Lower leg skin (tissue), 3 donors: ENCODE measurements around the gene GALNT4.

Source experiments
- POLR2A ChIP-seq, 2 donors: fragments of 450-650 bp; IDR thresholded peaks; one replicate each; pipeline ENCODE4 v1.6.1; 2016 to 2017; ENCODE audit warnings: antibody characterized with exemption in 2 of 2, mild to moderate bottlenecking in 1 of 2, moderate library complexity in 1 of 2
- TF ChIP-seq, protein P1 (sequence below), 3 donors: fragments of 450-650 bp; IDR thresholded peaks; one replicate each; pipeline ENCODE4 v1.5.1; 2016; ENCODE audit warnings: antibody characterized with exemption in 3 of 3, mild to moderate bottlenecking in 3 of 3, moderate library complexity in 2 of 3

DNA sequence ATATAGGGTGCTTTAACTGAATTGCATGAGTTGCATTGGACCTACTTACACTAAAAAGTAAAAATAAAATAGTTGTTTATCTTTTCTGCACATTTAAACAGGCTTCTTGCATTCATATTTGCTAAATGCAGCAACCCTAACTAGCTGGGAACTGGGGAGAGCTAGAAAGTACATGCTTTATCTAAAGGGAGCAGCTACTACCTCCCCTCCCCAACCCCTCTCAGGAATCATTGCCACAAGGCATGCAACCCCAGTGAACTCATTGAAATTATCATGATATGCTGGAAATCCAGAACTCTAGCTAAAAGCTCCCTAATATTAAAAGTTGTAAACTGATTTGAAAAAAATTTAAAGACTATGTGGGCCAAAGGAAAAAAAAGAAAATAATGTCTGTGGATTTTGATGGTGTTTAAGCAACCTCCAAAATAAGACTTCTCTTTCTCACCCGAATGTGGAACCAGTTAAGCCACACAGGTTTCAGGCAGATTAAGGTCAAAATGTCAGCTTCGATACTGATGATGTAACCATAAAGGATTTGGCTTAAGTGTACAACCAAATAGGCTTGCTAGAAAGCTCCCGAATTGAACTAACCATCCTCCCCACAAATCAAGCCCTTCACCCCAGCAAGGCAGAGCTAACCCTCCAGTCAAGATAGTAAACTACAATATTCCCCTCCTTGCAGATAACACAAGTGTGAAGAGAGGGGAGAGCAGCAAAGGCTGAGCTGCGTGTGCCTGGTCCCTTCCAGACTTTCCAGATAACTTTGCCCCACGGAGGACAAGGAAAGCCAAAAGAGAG, 15.0 kb upstream of the GALNT4 start:
- TF ChIP-seq, protein P1, sequence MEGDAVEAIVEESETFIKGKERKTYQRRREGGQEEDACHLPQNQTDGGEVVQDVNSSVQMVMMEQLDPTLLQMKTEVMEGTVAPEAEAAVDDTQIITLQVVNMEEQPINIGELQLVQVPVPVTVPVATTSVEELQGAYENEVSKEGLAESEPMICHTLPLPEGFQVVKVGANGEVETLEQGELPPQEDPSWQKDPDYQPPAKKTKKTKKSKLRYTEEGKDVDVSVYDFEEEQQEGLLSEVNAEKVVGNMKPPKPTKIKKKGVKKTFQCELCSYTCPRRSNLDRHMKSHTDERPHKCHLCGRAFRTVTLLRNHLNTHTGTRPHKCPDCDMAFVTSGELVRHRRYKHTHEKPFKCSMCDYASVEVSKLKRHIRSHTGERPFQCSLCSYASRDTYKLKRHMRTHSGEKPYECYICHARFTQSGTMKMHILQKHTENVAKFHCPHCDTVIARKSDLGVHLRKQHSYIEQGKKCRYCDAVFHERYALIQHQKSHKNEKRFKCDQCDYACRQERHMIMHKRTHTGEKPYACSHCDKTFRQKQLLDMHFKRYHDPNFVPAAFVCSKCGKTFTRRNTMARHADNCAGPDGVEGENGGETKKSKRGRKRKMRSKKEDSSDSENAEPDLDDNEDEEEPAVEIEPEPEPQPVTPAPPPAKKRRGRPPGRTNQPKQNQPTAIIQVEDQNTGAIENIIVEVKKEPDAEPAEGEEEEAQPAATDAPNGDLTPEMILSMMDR (IDR thresholded peaks at IDR 0.05): no peak
- no peak for TF ChIP-seq POLR2A (IDR thresholded peaks at IDR 0.05)
